Measurements from ENCODE around the gene CDKAL1. TPM values are rescaled to one million over a fixed set of nuclear protein-coding genes. Genes with fewer than 3 reads are reported as not detected.

The CDKAL1 gene
- total RNA-seq, 2 experiments from 2014 or later: 23.5 to 26.9 TPM

DNA sequence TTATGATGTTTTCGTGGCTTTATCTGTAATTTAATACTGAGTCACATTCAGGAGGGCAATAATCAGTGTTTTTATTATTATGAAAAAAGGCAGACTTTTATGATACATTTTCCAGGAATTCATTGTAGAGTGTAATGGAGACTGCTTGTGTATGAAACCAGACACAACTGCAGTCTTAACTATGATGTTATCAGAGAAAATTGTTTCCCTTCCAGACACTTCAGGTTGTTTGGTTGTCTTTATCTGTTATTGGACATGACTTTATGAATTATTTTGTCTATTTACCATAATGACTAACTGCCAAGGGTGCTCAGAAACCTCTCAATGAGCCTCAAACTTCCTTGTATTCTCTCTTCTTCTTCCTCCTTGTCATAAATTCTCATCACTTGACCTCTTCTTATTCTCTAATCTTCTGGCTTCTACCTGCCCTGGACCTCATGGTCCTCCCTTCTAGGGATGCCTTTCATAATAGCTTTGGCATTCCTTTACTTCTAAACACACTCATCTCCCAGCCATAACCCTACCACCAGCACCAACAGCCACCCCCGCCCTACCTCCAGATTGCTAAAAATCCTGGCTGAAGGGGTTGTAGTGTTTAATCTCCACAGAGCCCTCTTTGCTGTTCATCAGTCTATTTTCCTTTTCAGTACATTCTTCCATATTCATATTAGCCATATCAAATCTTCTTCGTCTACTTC lies 492.5 kb downstream of the CDKAL1 start:
- no peak for DNase-seq
- no peaks in the 10 kb centered on the region for H3K4me1 Mint-ChIP-seq
- H3K27me3 Mint-ChIP-seq: no peaks in the 10 kb centered on the region
- H3K4me3 Mint-ChIP-seq: no peak overlapping the region
- CTCF ChIA-PET: no interaction called here
- POLR2A ChIA-PET: no interaction called here
- peaks cover 14% of the 10 kb centered on the region for H3K9me3 Mint-ChIP-seq
- no peak overlapping the region for H3K27ac Mint-ChIP-seq
- H3K36me3 Mint-ChIP-seq (ENCODE audit: low read depth): peaks cover 19% of the 10 kb centered on the region

DNA sequence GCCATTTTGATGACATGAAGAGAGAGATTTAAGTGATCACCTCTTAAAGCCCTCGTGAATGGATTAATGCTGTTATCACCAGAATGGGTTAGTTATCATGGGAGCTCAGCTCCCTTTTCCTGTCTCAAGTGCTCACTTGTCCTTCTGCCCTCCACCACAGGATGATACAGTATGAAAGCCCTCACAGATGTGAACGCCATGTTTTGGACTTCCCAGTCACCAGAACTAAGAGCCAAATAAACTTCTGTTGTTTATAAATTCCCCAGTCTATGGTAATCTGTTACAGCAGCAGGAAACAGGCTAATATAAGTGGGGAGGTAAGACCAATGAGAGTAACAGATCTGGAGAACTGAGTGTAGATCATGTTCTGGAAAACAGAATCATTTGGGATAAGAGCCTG lies 493.2 kb downstream of the CDKAL1 start:
- no peak overlapping the region for H3K4me3 Mint-ChIP-seq
- H3K27ac Mint-ChIP-seq: no peak overlapping the region
- no peaks in the 10 kb centered on the region for H3K27me3 Mint-ChIP-seq
- H3K4me1 Mint-ChIP-seq: no peaks in the 10 kb centered on the region
- ChIA-PET POLR2A (no interaction called here), CTCF (no interaction called here)
- peaks cover 16% of the 10 kb centered on the region for H3K36me3 Mint-ChIP-seq (ENCODE audit: low read depth)
- peaks cover 10% of the 10 kb centered on the region for H3K9me3 Mint-ChIP-seq
- DNase-seq: no peak

DNA sequence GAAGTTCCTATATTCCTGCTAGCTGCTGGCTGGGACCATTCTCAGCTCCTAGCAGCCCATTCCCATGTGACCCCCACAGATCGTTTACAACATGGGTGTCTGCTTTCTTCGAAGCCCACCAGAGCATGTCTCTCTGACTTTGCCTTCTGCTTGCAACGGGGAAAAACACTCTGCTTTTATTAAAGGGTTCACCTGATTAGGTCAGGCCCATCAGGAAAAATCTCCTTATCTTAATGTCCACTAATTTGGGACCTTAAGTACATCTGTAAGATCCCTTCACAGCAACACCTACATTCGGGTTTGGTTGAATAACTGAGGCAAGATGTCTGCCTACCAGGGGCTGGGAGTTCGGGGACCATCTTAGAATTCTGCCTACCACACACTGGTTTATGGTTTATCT lies 496.9 kb downstream of the CDKAL1 start:
- Mint-ChIP-seq H3K4me1 (no peaks in the 10 kb centered on the region), H3K36me3 (ENCODE audit: low read depth) (peaks cover 15% of the 10 kb centered on the region), H3K4me3 (no peak overlapping the region), H3K27ac (no peak overlapping the region), H3K9me3 (peaks cover 10% of the 10 kb centered on the region), H3K27me3 (no peaks in the 10 kb centered on the region)
- DNase-seq: no peak
- ChIA-PET CTCF (no interaction called here), POLR2A (no interaction called here)

DNA sequence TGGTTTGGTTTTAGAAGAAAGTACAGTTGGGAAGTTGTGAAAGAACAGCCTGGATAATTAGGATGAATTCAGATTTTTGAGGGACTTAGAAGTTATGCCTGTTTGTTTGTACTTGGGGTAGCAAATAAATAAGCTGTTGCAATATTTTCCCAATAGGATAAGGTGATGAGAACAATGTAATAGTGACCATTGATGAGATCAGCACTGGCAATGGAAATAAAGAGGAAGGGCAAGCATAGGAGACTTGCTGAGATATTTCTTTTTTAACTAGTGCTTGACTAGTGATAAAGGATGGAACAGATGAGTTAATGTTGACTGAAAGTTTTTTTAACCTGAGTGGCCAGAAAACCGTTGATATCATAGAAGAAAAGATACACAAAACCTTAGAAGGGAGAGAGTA lies 498.8 kb downstream of the CDKAL1 start:
- no peak overlapping the region for H3K27ac Mint-ChIP-seq
- no peak for DNase-seq
- peaks cover 4% of the 10 kb centered on the region for H3K36me3 Mint-ChIP-seq (ENCODE audit: low read depth)
- CTCF ChIA-PET: interaction anchor here (0.6 kb wide), 1 partner anchor 14 kb away, joined by 3 read pairs; no protein-coding TSS in a partner anchor
- no peaks in the 10 kb centered on the region for H3K4me1 Mint-ChIP-seq
- H3K9me3 Mint-ChIP-seq: no peaks in the 10 kb centered on the region
- H3K27me3 Mint-ChIP-seq: no peaks in the 10 kb centered on the region
- POLR2A ChIA-PET: no interaction called here
- no peak overlapping the region for H3K4me3 Mint-ChIP-seq

DNA sequence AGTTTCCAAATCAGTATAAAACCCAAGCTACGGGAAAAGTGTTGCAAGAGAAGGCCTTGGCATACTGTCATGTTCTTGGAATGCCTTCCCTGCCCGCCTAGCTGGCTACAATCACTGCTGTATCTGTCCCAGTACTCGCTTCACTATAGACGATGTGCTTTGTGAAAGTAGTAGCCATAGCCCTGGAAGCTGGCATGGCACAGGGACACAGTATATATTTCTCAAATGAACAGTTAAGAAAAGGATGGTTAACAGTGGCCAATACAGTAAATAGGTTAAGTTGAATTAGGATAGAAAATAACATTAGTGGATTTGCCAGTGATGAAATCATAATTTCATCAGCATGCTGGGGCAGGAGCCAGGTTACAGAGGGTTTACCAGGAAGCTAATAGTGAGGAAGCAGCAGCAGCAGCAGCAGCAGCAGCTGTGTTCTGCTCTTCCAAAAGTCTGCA lies 499.3 kb downstream of the CDKAL1 start:
- H3K27ac Mint-ChIP-seq: no peak overlapping the region
- H3K4me1 Mint-ChIP-seq: no peaks in the 10 kb centered on the region
- H3K4me3 Mint-ChIP-seq: no peak overlapping the region
- DNase-seq: no peak
- no peaks in the 10 kb centered on the region for H3K9me3 Mint-ChIP-seq
- H3K27me3 Mint-ChIP-seq: no peaks in the 10 kb centered on the region
- ChIA-PET CTCF (interaction anchor here (0.6 kb wide), 1 partner anchor 13 kb away, joined by 3 read pairs; no protein-coding TSS in a partner anchor), POLR2A (interaction anchor here (0.6 kb wide), 1 partner anchor 248 kb away, joined by 3 read pairs; no protein-coding TSS in a partner anchor)
- peaks cover 4% of the 10 kb centered on the region for H3K36me3 Mint-ChIP-seq (ENCODE audit: low read depth)

DNA sequence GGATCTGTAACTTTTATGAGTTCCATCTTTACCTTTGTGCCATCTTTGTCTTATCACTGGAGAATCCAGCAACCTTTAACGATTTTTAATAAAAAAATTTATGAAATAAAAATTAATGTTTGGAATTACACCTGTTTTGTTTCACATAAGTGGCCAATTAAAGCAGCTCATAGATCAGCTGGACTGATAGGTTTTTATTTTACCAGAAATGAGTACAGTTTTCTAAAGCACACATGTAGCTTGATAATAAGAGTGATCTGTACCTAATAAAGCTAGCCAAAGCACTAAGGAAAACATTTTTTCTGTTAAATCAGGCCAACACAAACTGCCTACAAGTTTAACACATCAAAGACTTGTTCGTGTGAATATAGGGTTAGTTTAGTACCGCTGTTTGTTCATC lies 500.1 kb downstream of the CDKAL1 start:
- POLR2A ChIA-PET: interaction anchor here (0.6 kb wide), 1 partner anchor 249 kb away, joined by 3 read pairs; no protein-coding TSS in a partner anchor
- no peak for DNase-seq
- Mint-ChIP-seq H3K9me3 (no peaks in the 10 kb centered on the region), H3K4me1 (no peaks in the 10 kb centered on the region), H3K36me3 (ENCODE audit: low read depth) (peaks cover 3% of the 10 kb centered on the region), H3K27me3 (no peaks in the 10 kb centered on the region), H3K4me3 (no peak overlapping the region), H3K27ac (no peak overlapping the region)
- CTCF ChIA-PET: no interaction called here

DNA sequence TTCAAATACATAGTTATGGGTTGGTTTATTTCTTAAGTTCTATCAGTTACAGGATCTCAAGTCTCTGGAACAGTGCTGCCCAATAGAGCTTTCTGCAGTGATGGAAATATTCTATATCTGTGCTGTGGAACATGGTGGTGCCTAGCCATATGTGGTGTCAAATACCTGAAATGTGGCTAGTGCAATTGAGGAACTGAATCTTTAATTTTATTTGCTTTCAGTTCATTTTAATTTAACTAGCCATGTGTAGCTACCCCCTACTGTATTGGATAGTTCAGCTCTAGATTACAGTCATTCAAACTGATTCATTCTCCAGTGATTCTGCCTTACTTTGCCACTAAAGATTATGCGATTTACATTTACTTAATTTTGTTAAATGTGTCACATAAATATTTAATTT lies 503.2 kb downstream of the CDKAL1 start:
- Mint-ChIP-seq H3K36me3 (ENCODE audit: low read depth) (no peaks in the 10 kb centered on the region), H3K9me3 (no peaks in the 10 kb centered on the region), H3K27me3 (no peaks in the 10 kb centered on the region), H3K27ac (no peak overlapping the region), H3K4me3 (no peak overlapping the region), H3K4me1 (no peaks in the 10 kb centered on the region)
- ChIA-PET POLR2A (no interaction called here), CTCF (no interaction called here)
- no peak for DNase-seq

DNA sequence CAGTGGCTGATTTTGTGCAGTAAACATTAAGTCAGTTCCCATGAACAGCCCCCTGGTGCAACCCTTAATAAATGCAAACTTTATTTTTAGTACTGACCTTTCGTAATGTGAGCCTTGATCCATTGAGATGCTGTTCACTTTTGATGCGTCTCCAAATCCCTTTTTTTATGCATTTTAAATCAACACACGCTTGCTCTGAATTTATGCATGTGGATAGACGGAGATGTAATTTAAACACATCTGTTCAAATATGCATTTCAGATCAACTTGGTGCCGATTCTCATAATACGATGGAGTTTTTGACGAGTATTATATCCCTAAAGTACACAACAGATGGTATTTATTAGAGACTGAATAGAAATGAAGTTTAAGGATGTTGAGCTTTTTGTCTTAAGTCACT lies 505.7 kb downstream of the CDKAL1 start:
- no peak overlapping the region for H3K27ac Mint-ChIP-seq

DNA sequence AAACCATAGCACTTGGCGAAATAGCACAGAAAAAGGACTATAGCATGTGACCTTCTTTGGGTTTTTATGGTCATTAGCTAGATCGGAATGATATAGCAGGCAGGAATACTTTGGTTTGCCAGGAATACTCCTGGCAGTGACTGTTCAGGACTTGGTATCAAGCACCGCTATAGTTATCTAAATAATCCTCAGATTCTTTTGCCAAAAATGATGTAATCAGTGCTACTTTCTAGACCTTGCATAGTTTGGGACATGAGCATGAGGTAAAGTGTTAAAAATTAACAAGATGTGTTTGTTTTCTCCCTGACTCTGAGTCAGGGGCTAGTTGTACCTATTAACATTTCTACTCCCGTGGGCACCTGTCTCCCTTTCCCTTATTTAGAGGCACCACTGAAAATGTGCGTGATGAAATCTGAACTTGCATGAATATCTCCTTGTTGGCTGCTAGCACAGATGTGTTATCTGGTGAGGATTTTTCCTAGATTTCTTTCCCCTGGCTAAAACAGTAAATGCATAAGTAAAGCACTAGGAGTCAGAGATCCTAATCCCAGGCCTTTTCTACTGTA lies 511.0 kb downstream of the CDKAL1 start:
- Mint-ChIP-seq H3K36me3 (ENCODE audit: low read depth) (no peaks in the 10 kb centered on the region), H3K27ac (no peak overlapping the region), H3K27me3 (no peaks in the 10 kb centered on the region), H3K9me3 (no peaks in the 10 kb centered on the region), H3K4me3 (no peak overlapping the region), H3K4me1 (no peaks in the 10 kb centered on the region)
- CTCF ChIA-PET: no interaction called here
- POLR2A ChIA-PET: no interaction called here
- no peak for DNase-seq

More for the DNA sequence above, 505.7 kb downstream of the CDKAL1 start:
- ChIA-PET POLR2A (no interaction called here), CTCF (no interaction called here)
- DNase-seq: no peak
- H3K36me3 Mint-ChIP-seq (ENCODE audit: low read depth): no peaks in the 10 kb centered on the region
- H3K4me1 Mint-ChIP-seq: no peaks in the 10 kb centered on the region
- no peaks in the 10 kb centered on the region for H3K27me3 Mint-ChIP-seq
- no peak overlapping the region for H3K4me3 Mint-ChIP-seq
- H3K9me3 Mint-ChIP-seq: no peaks in the 10 kb centered on the region

DNA sequence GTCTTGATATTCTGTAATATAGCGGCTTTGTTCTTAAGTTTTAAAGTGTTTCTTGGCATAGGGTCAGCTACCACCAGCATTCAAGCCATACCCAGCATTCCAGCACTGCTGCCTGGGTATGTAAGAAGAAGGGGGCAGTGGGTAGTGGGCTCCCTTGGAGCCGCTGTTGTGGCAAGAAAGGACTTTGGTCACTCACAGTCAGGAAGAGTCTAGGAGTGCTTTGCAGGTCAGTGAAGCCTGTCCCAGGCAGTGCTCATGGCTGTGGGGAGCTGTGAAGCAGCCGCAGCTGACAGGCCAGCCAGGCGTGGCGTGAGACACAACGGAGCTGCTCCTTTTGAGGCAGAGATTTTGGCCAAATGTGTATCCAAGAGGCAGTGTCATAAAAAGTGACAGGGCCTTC lies 512.0 kb downstream of the CDKAL1 start:
- POLR2A ChIA-PET: no interaction called here

DNA sequence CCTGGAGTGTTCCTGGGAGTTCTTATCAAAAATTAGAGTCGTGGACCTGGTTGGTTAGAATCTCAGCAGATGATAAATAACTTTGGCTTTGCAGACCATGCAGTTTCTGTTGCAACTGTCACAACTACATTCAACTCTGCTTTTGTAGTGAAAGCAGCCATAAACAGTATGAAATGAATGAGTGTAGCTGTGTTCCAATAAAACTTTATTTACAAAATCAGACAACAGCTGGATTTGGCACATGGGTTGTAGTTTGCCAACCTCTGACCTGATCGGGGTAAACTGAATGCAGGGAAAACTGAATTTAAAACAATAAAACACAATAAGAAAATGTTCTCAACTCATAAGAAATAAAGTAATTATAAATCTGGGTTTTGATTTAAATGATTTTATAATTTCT lies 513.8 kb downstream of the CDKAL1 start:
- DNase-seq: no peak
- ChIA-PET POLR2A (no interaction called here), CTCF (interaction anchor here (0.5 kb wide), 1 partner anchor 39 kb away, joined by 3 read pairs; no protein-coding TSS in a partner anchor)
- no peaks in the 10 kb centered on the region for H3K27me3 Mint-ChIP-seq
- H3K27ac Mint-ChIP-seq: no peak overlapping the region
- H3K4me1 Mint-ChIP-seq: no peaks in the 10 kb centered on the region
- H3K9me3 Mint-ChIP-seq: no peaks in the 10 kb centered on the region
- no peak overlapping the region for H3K4me3 Mint-ChIP-seq
- H3K36me3 Mint-ChIP-seq (ENCODE audit: low read depth): no peaks in the 10 kb centered on the region

More for the DNA sequence above, 512.0 kb downstream of the CDKAL1 start:
- Mint-ChIP-seq H3K27ac (no peak overlapping the region), H3K4me1 (no peaks in the 10 kb centered on the region), H3K36me3 (ENCODE audit: low read depth) (no peaks in the 10 kb centered on the region), H3K9me3 (no peaks in the 10 kb centered on the region), H3K27me3 (no peaks in the 10 kb centered on the region), H3K4me3 (no peak overlapping the region)
- CTCF ChIA-PET: interaction anchor here (0.6 to 1.1 kb wide), 2 partner anchors 13 to 14 kb away, joined by 3 read pairs; no protein-coding TSS in a partner anchor
- no peak for DNase-seq

DNA sequence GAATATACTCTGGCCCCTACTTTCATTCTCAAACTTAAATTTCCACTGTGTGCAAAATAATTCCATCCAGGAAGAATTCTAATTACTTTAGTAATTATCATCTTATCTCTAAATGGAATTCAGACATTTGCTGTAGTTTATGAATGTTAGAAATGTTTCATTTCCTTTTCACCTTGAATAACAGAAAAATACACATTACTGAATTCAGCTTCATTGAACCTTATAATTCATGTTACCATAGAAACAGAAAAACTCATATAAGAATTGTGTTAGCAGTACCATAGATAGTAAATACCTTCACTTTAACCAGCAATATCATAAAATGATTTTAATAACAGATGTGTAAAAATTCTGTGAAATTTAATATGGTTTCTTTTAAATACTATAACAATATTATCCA lies 514.9 kb downstream of the CDKAL1 start:
- ChIA-PET POLR2A (no interaction called here), CTCF (no interaction called here)
- no peaks in the 10 kb centered on the region for H3K4me1 Mint-ChIP-seq
- peaks cover 6% of the 10 kb centered on the region for H3K9me3 Mint-ChIP-seq
- DNase-seq: no peak
- H3K4me3 Mint-ChIP-seq: no peak overlapping the region
- no peaks in the 10 kb centered on the region for H3K27me3 Mint-ChIP-seq
- H3K27ac Mint-ChIP-seq: no peak overlapping the region
- no peaks in the 10 kb centered on the region for H3K36me3 Mint-ChIP-seq (ENCODE audit: low read depth)

DNA sequence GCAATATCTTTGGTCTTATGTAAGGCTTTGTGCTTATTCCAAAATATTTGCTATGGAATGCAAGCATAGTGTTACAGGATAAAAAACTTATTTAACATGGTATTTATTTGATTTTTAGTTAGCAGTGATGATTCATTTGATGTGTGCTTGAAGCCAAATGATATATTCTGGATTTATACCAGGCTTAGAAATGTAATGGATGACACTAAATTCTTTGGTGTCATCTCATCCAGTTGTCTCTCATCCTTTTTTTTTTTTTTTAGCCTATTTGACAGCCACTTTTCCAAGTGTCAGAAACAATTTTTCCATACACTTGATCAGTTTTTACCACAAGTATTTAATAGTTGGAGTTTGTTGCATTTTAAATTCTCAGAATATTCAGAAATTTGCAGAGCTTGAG lies 515.3 kb downstream of the CDKAL1 start:
- no peaks in the 10 kb centered on the region for H3K27me3 Mint-ChIP-seq
- H3K36me3 Mint-ChIP-seq (ENCODE audit: low read depth): no peaks in the 10 kb centered on the region
- H3K4me3 Mint-ChIP-seq: no peak overlapping the region
- no peak for DNase-seq
- no peak overlapping the region for H3K27ac Mint-ChIP-seq
- H3K4me1 Mint-ChIP-seq: no peaks in the 10 kb centered on the region
- peaks cover 7% of the 10 kb centered on the region for H3K9me3 Mint-ChIP-seq
- CTCF ChIA-PET: no interaction called here
- POLR2A ChIA-PET: no interaction called here

DNA sequence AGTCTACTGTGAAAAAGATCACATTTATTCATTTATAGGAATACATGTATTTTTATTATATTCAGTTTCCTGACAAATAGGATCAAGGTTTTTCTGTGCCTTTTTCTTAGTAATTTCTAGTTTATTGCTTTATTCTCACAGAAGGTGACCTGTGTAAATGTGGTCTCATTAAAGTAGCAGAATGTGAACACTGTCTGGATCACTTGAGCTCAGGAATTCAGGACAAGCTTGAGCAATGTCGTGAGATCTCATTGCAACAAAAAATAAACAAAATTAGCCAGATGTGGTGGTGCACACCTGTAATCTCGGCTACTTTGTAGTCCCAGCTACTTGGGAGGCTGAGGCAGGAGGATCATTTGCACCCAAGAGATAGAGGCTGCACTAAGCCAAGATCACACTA lies 516.7 kb downstream of the CDKAL1 start:
- H3K4me3 Mint-ChIP-seq: no peak overlapping the region
- no peaks in the 10 kb centered on the region for H3K27me3 Mint-ChIP-seq
- H3K9me3 Mint-ChIP-seq: peaks cover 9% of the 10 kb centered on the region
- H3K27ac Mint-ChIP-seq: no peak overlapping the region
- no peaks in the 10 kb centered on the region for H3K36me3 Mint-ChIP-seq (ENCODE audit: low read depth)
- CTCF ChIA-PET: no interaction called here
- POLR2A ChIA-PET: no interaction called here
- DNase-seq: no peak
- H3K4me1 Mint-ChIP-seq: no peaks in the 10 kb centered on the region
